ENCODE measurements around the gene SLC16A8.

- TF ChIP-seq POLR2A (IDR thresholded peaks at IDR 0.05) (no peak), CTCF (IDR thresholded peaks at IDR 0.05) (no peak)
Observed at GRCh38 chr22:38133331-38133730, 49.3 kb upstream of the SLC16A8 start.
